Cardiac fibroblast (primary cell): ENCODE data around the gene PLXNA4.

Experiments
- DNase-seq, 2 donors: peaks; one replicate each; pipeline versions ENCODE4 v3.0.0 to v3.0.0-alpha.2; 2010; ENCODE audit warnings: low read depth in 2 of 2
- H3K4me3 ChIP-seq, 2 donors: replicated peaks in 1 of 2; 1 replicate in 1 of 2; 2 replicates in 1 of 2; pipeline ENCODE4 v1.5.1; 2011; ENCODE audit warnings: low read depth in 2 of 2, low read length in 2 of 2, mild to moderate bottlenecking in 2 of 2, moderate library complexity in 1 of 2
- TF ChIP-seq, protein P1 (sequence below): IDR thresholded peaks from one replicate; pipeline ENCODE4 v1.5.1; 2011; ENCODE audit warnings: low read depth, mild to moderate bottlenecking, low read length, inconsistent platforms

PLXNA4 gene

DNA sequence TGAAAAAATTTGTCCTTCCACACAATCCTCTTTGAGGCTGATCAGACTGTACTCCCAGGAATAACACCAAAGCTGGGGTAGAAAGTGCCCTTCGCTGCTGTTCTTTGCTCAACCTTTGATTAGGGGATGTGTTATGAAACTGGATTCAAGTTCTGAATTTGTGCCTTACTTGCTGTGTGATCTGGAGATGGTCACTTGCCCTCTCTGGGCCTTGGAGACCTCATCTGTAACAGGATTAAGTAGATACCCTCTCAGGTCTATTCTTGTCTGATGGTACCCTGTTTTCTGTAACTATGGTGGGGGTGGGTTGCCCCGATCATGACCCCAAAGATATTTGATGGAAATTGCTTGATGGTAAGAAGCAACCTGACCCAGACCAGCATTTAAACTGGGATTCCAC, 368.5 kb downstream of the PLXNA4 start:
- no peak for DNase-seq
- TF ChIP-seq, protein P1, sequence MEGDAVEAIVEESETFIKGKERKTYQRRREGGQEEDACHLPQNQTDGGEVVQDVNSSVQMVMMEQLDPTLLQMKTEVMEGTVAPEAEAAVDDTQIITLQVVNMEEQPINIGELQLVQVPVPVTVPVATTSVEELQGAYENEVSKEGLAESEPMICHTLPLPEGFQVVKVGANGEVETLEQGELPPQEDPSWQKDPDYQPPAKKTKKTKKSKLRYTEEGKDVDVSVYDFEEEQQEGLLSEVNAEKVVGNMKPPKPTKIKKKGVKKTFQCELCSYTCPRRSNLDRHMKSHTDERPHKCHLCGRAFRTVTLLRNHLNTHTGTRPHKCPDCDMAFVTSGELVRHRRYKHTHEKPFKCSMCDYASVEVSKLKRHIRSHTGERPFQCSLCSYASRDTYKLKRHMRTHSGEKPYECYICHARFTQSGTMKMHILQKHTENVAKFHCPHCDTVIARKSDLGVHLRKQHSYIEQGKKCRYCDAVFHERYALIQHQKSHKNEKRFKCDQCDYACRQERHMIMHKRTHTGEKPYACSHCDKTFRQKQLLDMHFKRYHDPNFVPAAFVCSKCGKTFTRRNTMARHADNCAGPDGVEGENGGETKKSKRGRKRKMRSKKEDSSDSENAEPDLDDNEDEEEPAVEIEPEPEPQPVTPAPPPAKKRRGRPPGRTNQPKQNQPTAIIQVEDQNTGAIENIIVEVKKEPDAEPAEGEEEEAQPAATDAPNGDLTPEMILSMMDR = no peak
- H3K4me3 ChIP-seq = no peak overlapping the region

DNA sequence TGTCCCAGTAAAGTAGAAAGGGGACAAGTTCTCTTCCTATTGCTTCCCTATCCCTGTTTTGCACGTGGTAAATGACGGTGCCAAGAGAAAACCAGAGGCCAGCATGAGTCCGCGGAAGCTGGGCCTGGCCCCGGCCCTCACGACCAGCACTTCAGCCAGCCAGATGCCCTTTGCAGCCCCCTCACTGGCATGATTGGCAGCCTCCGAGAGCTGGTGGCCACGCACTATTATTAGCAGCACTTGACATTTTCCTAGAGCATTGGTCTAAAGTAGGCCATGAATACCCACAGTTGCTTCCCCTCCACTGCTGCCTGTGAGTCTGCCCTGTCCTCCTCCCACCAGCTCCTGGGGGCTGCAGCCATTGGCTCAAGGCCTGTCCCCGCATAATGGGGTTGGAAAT, 369.1 kb downstream of the PLXNA4 start:
- TF ChIP-seq, protein P1 = no peak
- H3K4me3 ChIP-seq = no peak overlapping the region
- DNase-seq = no peak

DNA sequence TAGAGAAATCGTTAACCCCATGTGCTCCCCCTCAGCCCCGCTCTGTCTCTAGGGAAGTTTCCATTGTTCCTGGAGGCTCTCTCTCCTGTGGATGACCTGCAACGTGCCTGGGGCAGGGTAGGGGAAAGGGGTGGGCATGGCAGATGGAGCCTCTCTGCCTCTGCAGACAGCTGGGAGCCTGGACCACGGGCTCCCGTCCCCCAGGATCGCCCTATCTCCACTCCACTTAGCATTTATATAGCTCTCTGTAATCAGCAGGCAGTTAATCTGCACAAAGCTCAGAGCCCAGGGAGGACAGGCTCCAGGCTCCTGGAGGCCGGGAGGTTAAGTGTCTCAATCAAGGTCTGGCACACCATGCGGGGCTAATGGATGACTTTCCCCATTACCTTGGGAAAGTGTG, 369.7 kb downstream of the PLXNA4 start:
- H3K4me3 ChIP-seq = no peak overlapping the region
- no peak for DNase-seq
- TF ChIP-seq, protein P1 = no peak

DNA sequence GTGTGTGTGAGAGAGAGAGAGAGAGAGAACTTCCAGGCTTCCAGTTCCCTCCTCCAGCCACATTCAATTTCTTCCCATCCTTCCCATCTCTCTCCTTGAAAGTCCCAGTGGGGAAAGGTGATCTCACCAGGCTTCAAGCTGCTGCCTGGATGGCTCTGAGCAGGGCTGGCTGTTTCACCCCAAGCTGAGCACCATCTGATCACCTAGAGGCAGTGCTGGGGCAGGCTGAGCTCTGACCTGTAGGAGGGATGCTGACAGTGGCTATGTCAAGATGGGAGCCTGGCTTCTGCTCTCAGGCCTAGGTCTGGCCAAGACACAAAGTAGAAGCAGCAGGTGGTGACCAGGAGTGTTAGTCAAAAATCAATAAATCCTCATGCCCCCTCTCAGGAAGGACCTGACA, 370.8 kb downstream of the PLXNA4 start:
- TF ChIP-seq, protein P1 = no peak
- no peak overlapping the region for H3K4me3 ChIP-seq
- no peak for DNase-seq

DNA sequence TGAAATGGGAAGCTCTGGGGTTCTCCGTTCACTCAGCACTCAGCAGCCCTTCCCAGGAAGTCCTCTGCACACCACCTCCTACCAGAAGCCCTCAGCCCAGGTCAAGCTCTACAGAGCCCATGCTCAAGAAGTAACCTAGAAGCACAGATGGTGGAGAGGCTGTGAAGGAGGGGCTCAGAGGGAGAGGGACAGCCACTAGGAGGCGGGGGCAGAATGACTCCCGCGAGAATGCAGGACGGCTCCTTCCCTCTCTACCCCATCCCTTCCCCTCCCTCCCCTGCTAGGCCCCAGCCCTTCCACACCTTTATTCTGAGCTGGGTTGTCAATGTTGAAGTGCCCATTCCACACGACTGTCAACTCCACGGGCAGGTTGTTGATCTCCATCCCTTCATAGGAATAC, 373.2 kb downstream of the PLXNA4 start:
- H3K4me3 ChIP-seq = no peak overlapping the region
- no peak for DNase-seq
- TF ChIP-seq, protein P1 = no peak

DNA sequence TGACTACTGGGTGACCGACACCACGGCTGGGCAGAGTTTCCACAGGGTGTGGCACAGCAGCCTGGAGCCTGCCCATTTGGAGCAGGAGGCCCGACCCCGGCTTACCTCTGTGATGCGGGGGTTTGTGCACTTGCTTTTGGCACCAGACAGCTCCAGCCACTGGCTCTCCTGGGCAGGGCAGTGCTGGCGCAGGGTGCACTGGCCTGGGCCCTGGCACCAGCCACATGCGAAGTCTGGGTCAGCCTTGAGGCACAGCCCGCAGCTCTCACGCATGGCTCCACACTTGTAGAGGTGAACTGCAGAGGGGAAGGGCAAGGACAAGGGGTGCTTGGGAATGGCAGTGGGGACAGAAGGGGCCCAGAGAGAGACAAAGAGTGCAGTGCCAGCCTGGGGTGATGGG, 373.7 kb downstream of the PLXNA4 start:
- TF ChIP-seq, protein P1 = no peak
- DNase-seq = no peak

DNA sequence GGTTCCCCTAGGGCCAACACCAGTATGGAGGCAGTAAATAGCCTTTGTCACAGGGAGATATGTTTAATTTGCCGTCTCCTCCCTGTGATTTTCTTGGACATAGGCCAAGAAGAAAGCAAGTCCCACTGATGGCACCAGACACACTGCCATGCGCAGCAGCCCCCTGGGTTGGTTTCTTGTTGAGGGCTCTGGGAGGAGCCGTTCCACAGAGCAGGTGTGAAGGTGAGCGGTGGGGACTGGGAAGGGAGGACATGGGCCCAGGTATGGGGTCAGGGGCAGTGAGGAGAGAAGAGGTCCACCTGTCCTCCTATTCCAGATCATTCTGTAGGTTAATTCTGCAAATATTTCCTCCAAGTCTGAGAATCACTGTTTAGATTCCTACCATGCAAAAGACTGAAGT, 376.1 kb downstream of the PLXNA4 start:
- H3K4me3 ChIP-seq = no peak overlapping the region
- DNase-seq = no peak
- TF ChIP-seq, protein P1 = no peak

More for the DNA sequence above, 373.7 kb downstream of the PLXNA4 start:
- H3K4me3 ChIP-seq = no peak overlapping the region
